Measurements from ENCODE around the gene ACTR2. TPM values are rescaled to one million over a fixed set of nuclear protein-coding genes. Genes with fewer than 3 reads are reported as not detected.

ACTR2 gene
- total RNA-seq, 1 experiment from 2014 or later = 199 TPM

GRCh38 chr2:65198737-65199136, 28.9 kb upstream of the ACTR2 start:
- CTCF ChIA-PET = no interaction called here
- intact Hi-C loops (cut with micrococcal nuclease) = no loop called here
- H3K4me3 ChIP-seq (replicated peaks in 1 of 2; ENCODE audit: low read depth in 1 of 2, low read length in 2 of 2) = no peak overlapping the region
- no peaks in the 10 kb centered on the region for H3K9me3 ChIP-seq (ENCODE audit: control insufficient read depth in 1 of 2, insufficient read depth in 1 of 2, low read depth in 1 of 2, low read length in 2 of 2)
- H3K36me3 ChIP-seq (ENCODE audit: control insufficient read depth in 1 of 2, insufficient read depth in 2 of 2, low read length in 2 of 2) = no peaks in the 10 kb centered on the region
- no peak overlapping the region for H3K27ac ChIP-seq (ENCODE audit: low read depth, low read length)
- TF ChIP-seq EGR1 (IDR thresholded peaks at IDR 0.05; ENCODE audit: low read depth) (no peak), ZNF274 (IDR thresholded peaks at IDR 0.05; ENCODE audit: low read depth, low read length) (no peak), POLR2AphosphoS5 (IDR thresholded peaks at IDR 0.05; ENCODE audit: low read depth, low read length) (no peak)
- H3K4me2 ChIP-seq (ENCODE audit: low read length) = no peak overlapping the region
- no peaks in the 10 kb centered on the region for H3K4me1 ChIP-seq (ENCODE audit: control insufficient read depth in 1 of 2, insufficient read depth in 2 of 2, low read length in 2 of 2)
- H2AFZ ChIP-seq (ENCODE audit: low read depth, low read length, poor library complexity, severe bottlenecking) = no peak overlapping the region
- ATAC-seq (no peak), DNase-seq (ENCODE audit: low read depth, low spot score) (no peak)
- H3K79me2 ChIP-seq (ENCODE audit: insufficient read depth, low read length) = no peaks in the 10 kb centered on the region
- H4K20me1 ChIP-seq (ENCODE audit: insufficient read depth) = no peaks in the 10 kb centered on the region
- no TSS peak for BruUV-seq (replicated peaks)
- H3K27me3 ChIP-seq (ENCODE audit: insufficient read depth, low read length) = no peaks in the 10 kb centered on the region
- H3K9me2 ChIP-seq (ENCODE audit: insufficient read depth) = no peaks in the 10 kb centered on the region
- RAD21 ChIA-PET (ENCODE audit: low non-redundant PET in 1 of 2, low total read pairs in 2 of 2, uncharacterized antibody in 2 of 2, unreplicated experiment in 2 of 2) = no interaction called here
- H3K9ac ChIP-seq (ENCODE audit: low read length) = no peak overlapping the region
- POLR2A ChIA-PET = no interaction called here

GRCh38 chr2:65199166-65199565, 28.5 kb upstream of the ACTR2 start:
- POLR2A ChIA-PET = no interaction called here
- Histone ChIP-seq H3K4me2 (ENCODE audit: low read length) (no peak overlapping the region), H3K27ac (ENCODE audit: low read depth, low read length) (no peak overlapping the region), H4K20me1 (ENCODE audit: insufficient read depth) (no peaks in the 10 kb centered on the region), H3K9me3 (ENCODE audit: control insufficient read depth in 1 of 2, insufficient read depth in 1 of 2, low read depth in 1 of 2, low read length in 2 of 2) (no peaks in the 10 kb centered on the region), H3K79me2 (ENCODE audit: insufficient read depth, low read length) (no peaks in the 10 kb centered on the region), H3K9ac (ENCODE audit: low read length) (no peak overlapping the region), H3K27me3 (ENCODE audit: insufficient read depth, low read length) (no peaks in the 10 kb centered on the region), H3K4me3 (replicated peaks in 1 of 2; ENCODE audit: low read depth in 1 of 2, low read length in 2 of 2) (no peak overlapping the region), H3K9me2 (ENCODE audit: insufficient read depth) (no peaks in the 10 kb centered on the region), H2AFZ (ENCODE audit: low read depth, low read length, poor library complexity, severe bottlenecking) (no peak overlapping the region), H3K4me1 (ENCODE audit: control insufficient read depth in 1 of 2, insufficient read depth in 2 of 2, low read length in 2 of 2) (no peaks in the 10 kb centered on the region), H3K36me3 (ENCODE audit: control insufficient read depth in 1 of 2, insufficient read depth in 2 of 2, low read length in 2 of 2) (no peaks in the 10 kb centered on the region)
- ATAC-seq (no peak), DNase-seq (ENCODE audit: low read depth, low spot score) (no peak)
- CTCF ChIA-PET = no interaction called here
- intact Hi-C loops (cut with micrococcal nuclease) = no loop called here
- RAD21 ChIA-PET (ENCODE audit: low non-redundant PET in 1 of 2, low total read pairs in 2 of 2, uncharacterized antibody in 2 of 2, unreplicated experiment in 2 of 2) = no interaction called here
- BruUV-seq (replicated peaks) = no TSS peak
- TF ChIP-seq EGR1 (IDR thresholded peaks at IDR 0.05; ENCODE audit: low read depth) (no peak), ZNF274 (IDR thresholded peaks at IDR 0.05; ENCODE audit: low read depth, low read length) (no peak), ZFX (IDR thresholded peaks at IDR 0.05) (no peak), ATF3 (IDR thresholded peaks at IDR 0.05) (no peak), FOSL1 (IDR thresholded peaks at IDR 0.05; ENCODE audit: low read depth) (no peak), YY1 (IDR thresholded peaks at IDR 0.05; ENCODE audit: extremely low read depth, insufficient replicate concordance, low read depth, low read length) (no peak), REST (IDR thresholded peaks at IDR 0.05; ENCODE audit: low read depth) (no peak), CEBPB (IDR thresholded peaks at IDR 0.05; ENCODE audit: low read depth) (no peak)
